CD4-positive, alpha-beta T cell (primary cell): Measurements from ENCODE around the gene DENND1A. TPM values are rescaled to one million over a fixed set of nuclear protein-coding genes. Genes with fewer than 3 reads are reported as not detected.
"Not testable (repeated sequence)": the region's sequence is repeated elsewhere in the genome, so short reads cannot be mapped to it uniquely, and the experiment has no call there.

Source experiments
- ATAC-seq: fragments of 200-7000 bp; cut with Tn5 transposase; one replicate; pipeline ENCODE4 v1.10.0; 2022; ENCODE audit warnings: mild to moderate bottlenecking; ENCODE audit not compliant: poor library complexity
- CTCF ChIA-PET: fragments of 350-600 bp; sonication (Branson Sonifier 250); formaldehyde crosslinking; loops from one replicate; lab custom pipeline; 2021; ENCODE audit warnings: antibody characterized with exemption, inconsistent platforms; lab: Charles Lee
- POLR2A ChIA-PET: fragments of 350-600 bp; sonication (Branson Sonifier 250); formaldehyde crosslinking; loops from one replicate; lab custom pipeline; 2021; ENCODE audit warnings: antibody characterized with exemption, inconsistent platforms; lab: Charles Lee
- DNase-seq, 14 experiments: peaks; one replicate each; pipeline ENCODE4 v3.0.0-alpha.2; 2013 to 2020; ENCODE audit warnings: mixed read lengths in 2 of 14
- H3K27ac ChIP-seq, 2 donors: one replicate each; pipeline versions ENCODE4 v1.5.1 to v1.7.0; 2013; ENCODE audit warnings: low read length in 2 of 2, low read depth in 1 of 2, mild to moderate bottlenecking in 1 of 2
- H3K27me3 ChIP-seq, 2 experiments: 1 replicate in 1 of 2; 2 replicates in 1 of 2; pipeline versions ENCODE4 v1.6.1 to v1.7.0; 2013; ENCODE audit warnings: low read length in 2 of 2, control low read depth in 1 of 2, mild to moderate bottlenecking in 1 of 2, moderate library complexity in 1 of 2; ENCODE audit not compliant: insufficient read depth in 2 of 2, control insufficient read depth in 1 of 2
- H3K36me3 ChIP-seq: one replicate; pipeline ENCODE4 v1.6.1; 2013; ENCODE audit warnings: low read length, control low read depth; ENCODE audit not compliant: insufficient read depth
- H3K4me1 ChIP-seq: one replicate; pipeline ENCODE4 v1.6.1; 2013; ENCODE audit warnings: low read length, control low read depth; ENCODE audit not compliant: insufficient read depth
- H3K4me3 ChIP-seq: one replicate; pipeline ENCODE4 v1.5.1; 2013; ENCODE audit warnings: mild to moderate bottlenecking, low read length, moderate library complexity
- H3K9me3 ChIP-seq, 2 experiments: 1 replicate in 1 of 2; 2 replicates in 1 of 2; pipeline versions ENCODE4 v1.6.1 to v1.7.0; 2013; ENCODE audit warnings: low read length in 2 of 2, mild to moderate bottlenecking in 2 of 2, control low read depth in 1 of 2, moderate library complexity in 1 of 2; ENCODE audit not compliant: control insufficient read depth in 1 of 2, insufficient read depth in 1 of 2
- H3K27ac Mint-ChIP-seq: one replicate; pipeline ENCODE4 v1.8.0; 2020; ENCODE audit warnings: mixed read lengths
- H3K27me3 Mint-ChIP-seq: one replicate; pipeline ENCODE4 v1.8.0; 2021; ENCODE audit warnings: mixed read lengths
- H3K36me3 Mint-ChIP-seq: one replicate; pipeline ENCODE4 v1.8.0; 2021; ENCODE audit warnings: low read depth, mixed read lengths
- H3K4me1 Mint-ChIP-seq: one replicate; pipeline ENCODE4 v1.8.0; 2021; ENCODE audit warnings: low read depth, mixed read lengths
- H3K4me3 Mint-ChIP-seq: one replicate; pipeline ENCODE4 v1.8.0; 2020; ENCODE audit warnings: mild to moderate bottlenecking, mixed read lengths
- H3K9me3 Mint-ChIP-seq: one replicate; pipeline ENCODE4 v1.8.0; 2020; ENCODE audit warnings: mixed read lengths
- intact Hi-C, 2 experiments: fragments of 100-400 bp; cut with DNase I in 1 of 2; cut with micrococcal nuclease in 1 of 2; formaldehyde crosslinking; loops; one replicate each; pipeline versions ENCODE4 v1.15.1 to v1.9.0; 2023 to 2025; cut with DNase I, micrococcal nuclease
- total RNA-seq, 174 experiments: library from RNA in 2 of 174; stranded (reverse) in 2 of 174; gene quantifications; one replicate each; pipeline ENCODE4 v1.2.3 and lab custom pipeline; 2021 to 2026
- TF ChIP-seq, protein P1 (sequence below): fragments of 200-600 bp; IDR thresholded peaks from one replicate; pipeline ENCODE4 v1.8.0; 2022; ENCODE audit warnings: antibody characterized with exemption, mild to moderate bottlenecking

DENND1A gene
- total RNA-seq, 2 experiments from 2014 or later, result 20.0 to 20.6 TPM

GRCh38 chr9:123434619-123435240, 495.2 kb downstream of the DENND1A start:
- peaks cover 86% of the 10 kb centered on the region for H3K36me3 Mint-ChIP-seq
- H3K27me3 Mint-ChIP-seq, result no peaks in the 10 kb centered on the region
- no peak overlapping the region for H3K4me3 Mint-ChIP-seq

DNA sequence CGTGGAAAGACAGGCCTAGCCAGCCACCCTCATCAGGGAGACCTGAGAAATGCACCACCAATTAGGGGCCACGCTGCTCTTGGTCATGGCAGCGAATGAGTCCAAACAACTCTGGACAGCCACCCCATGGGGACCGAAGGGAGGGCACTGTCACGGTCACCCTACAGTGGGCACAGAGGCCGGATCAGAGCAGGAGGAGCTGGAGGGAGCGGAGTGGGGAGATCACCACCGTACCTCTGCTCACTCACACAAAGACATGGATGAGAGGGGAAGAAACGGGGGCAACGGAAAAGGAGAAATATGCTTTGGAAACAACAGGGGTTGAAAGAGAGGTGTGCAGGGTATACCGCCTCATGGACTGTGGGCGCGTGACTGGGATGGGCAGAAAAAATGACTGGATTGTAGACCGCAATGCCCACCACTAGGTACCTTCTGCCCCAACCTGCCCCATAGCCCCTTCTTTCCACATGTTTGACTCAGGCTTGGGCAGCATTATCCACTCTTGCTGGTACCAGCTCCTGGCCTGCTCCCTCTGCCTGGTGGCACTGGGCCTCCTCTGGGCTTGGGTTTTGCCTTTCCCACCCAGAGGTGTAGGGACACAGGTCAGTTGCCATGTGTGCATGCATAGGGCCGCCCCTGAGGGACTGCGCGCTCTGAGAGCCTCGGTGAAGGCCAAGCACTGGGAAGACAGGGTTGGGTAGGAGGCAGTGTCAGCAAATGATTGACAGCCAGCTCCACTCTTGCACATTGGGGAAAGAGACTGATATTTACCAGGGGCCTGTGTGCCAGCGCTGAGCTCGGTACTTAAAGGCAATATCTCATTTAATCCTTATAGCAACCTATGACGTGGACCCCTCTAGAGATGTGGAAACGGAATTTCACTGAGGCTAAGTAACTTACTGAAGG, 497.3 kb downstream of the DENND1A start:
- H3K27ac ChIP-seq, result no peak overlapping the region
- TF ChIP-seq, protein P1, sequence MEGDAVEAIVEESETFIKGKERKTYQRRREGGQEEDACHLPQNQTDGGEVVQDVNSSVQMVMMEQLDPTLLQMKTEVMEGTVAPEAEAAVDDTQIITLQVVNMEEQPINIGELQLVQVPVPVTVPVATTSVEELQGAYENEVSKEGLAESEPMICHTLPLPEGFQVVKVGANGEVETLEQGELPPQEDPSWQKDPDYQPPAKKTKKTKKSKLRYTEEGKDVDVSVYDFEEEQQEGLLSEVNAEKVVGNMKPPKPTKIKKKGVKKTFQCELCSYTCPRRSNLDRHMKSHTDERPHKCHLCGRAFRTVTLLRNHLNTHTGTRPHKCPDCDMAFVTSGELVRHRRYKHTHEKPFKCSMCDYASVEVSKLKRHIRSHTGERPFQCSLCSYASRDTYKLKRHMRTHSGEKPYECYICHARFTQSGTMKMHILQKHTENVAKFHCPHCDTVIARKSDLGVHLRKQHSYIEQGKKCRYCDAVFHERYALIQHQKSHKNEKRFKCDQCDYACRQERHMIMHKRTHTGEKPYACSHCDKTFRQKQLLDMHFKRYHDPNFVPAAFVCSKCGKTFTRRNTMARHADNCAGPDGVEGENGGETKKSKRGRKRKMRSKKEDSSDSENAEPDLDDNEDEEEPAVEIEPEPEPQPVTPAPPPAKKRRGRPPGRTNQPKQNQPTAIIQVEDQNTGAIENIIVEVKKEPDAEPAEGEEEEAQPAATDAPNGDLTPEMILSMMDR, result no peak
- Mint-ChIP-seq H3K4me3 (no peak overlapping the region), H3K4me1 (no peaks in the 10 kb centered on the region), H3K27ac (no peak overlapping the region), H3K9me3 (no peaks in the 10 kb centered on the region), H3K36me3 (peaks cover 84% of the 10 kb centered on the region), H3K27me3 (no peaks in the 10 kb centered on the region)
- ChIA-PET POLR2A (no interaction called here), CTCF (no interaction called here)
- no peaks in the 10 kb centered on the region for H3K4me1 ChIP-seq
- DNase-seq, result no peak
- intact Hi-C loops, result no loop called here
- H3K27me3 ChIP-seq, result no peaks in the 10 kb centered on the region
- no peaks in the 10 kb centered on the region for H3K9me3 ChIP-seq
- ATAC-seq, result no peak
- H3K4me3 ChIP-seq, result no peak overlapping the region
- H3K36me3 ChIP-seq, result peaks cover 13% of the 10 kb centered on the region

More at GRCh38 chr9:123434619-123435240, 495.2 kb downstream of the DENND1A start:
- no peaks in the 10 kb centered on the region for H3K9me3 ChIP-seq
- no peak overlapping the region for H3K4me3 ChIP-seq
- ChIA-PET POLR2A (no interaction called here), CTCF (interaction anchor here (0.6 kb wide), 1 partner anchor 414 kb away, joined by 3 read pairs; no protein-coding TSS in a partner anchor)
- H3K4me1 ChIP-seq, result no peaks in the 10 kb centered on the region
- ATAC-seq, result no peak
- Mint-ChIP-seq H3K4me1 (no peaks in the 10 kb centered on the region), H3K27ac (no peak overlapping the region), H3K9me3 (no peaks in the 10 kb centered on the region)
- H3K27ac ChIP-seq, result no peak overlapping the region
- intact Hi-C loops, result no loop called here
- no peaks in the 10 kb centered on the region for H3K27me3 ChIP-seq
- TF ChIP-seq, protein P1, result no peak
- H3K36me3 ChIP-seq, result peaks cover 18% of the 10 kb centered on the region
- no peak for DNase-seq

- ChIA-PET POLR2A (no interaction called here), CTCF (no interaction called here)
- DNase-seq, result no peak
- Mint-ChIP-seq H3K4me3 (no peak overlapping the region), H3K36me3 (peaks cover 85% of the 10 kb centered on the region), H3K27me3 (no peaks in the 10 kb centered on the region), H3K4me1 (no peaks in the 10 kb centered on the region), H3K27ac (no peak overlapping the region), H3K9me3 (no peaks in the 10 kb centered on the region)
- H3K9me3 ChIP-seq, result no peaks in the 10 kb centered on the region
- H3K27ac ChIP-seq, result no peak overlapping the region
- no peak for ATAC-seq
- no peak overlapping the region for H3K4me3 ChIP-seq
- H3K27me3 ChIP-seq, result no peaks in the 10 kb centered on the region
- H3K36me3 ChIP-seq, result peaks cover 15% of the 10 kb centered on the region
- H3K4me1 ChIP-seq, result no peaks in the 10 kb centered on the region
- TF ChIP-seq, protein P1, result no peak
- intact Hi-C loops, result no loop called here
Measured at GRCh38 chr9:123431581-123431980, 498.3 kb downstream of the DENND1A start.

DNA sequence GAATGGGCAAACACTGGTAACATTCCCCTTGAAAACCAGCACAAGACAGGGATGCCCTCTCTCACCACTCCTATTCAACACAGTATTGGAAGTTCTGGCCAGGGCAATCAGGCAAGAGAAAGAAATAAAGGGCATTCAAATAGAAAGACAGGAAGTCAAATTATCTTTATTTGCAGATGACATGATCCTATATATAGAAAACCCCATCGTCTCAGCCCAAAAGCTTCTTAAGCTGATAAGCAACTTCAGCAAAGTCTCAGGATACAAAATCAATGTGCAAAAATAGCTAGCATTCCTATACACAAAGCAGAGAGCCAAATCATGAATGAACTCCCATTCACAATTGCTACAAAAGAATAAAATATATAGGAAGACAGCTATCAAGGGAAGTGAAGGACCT, 501.5 kb downstream of the DENND1A start:
- intact Hi-C loops, H3K9me3 ChIP-seq, DNase-seq, H3K9me3 Mint-ChIP-seq, H3K4me1 ChIP-seq, POLR2A ChIA-PET, H3K27ac ChIP-seq, CTCF ChIA-PET, H3K4me1 Mint-ChIP-seq, ATAC-seq, H3K27ac Mint-ChIP-seq, H3K4me3 ChIP-seq, H3K27me3 Mint-ChIP-seq, H3K27me3 ChIP-seq, H3K4me3 Mint-ChIP-seq: not testable (repeated sequence)
- peaks cover 76% of the 10 kb centered on the region for H3K36me3 Mint-ChIP-seq
- H3K36me3 ChIP-seq, result peaks cover 13% of the 10 kb centered on the region
